22Rv1 (cell line): Measurements from ENCODE around the gene GALNT17.

ENCODE experiments used
- CTCF ChIP-seq: fragments of 450-650 bp; IDR thresholded peaks from 2 replicates; pipeline ENCODE4 v1.5.1; 2017; ENCODE audit warnings: mild to moderate bottlenecking
- ZFX ChIP-seq: fragments of 450-650 bp; IDR thresholded peaks from 2 replicates; pipeline ENCODE4 v1.6.1; 2017; ENCODE audit warnings: antibody characterized with exemption, borderline replicate concordance

GRCh38 chr7:71639382-71640085, 507.6 kb downstream of the GALNT17 start:
- TF ChIP-seq CTCF, result no peak
- TF ChIP-seq ZFX, result no peak
